IPS DF 4.7 (cell line): ENCODE data around the gene NR4A2.

ENCODE experiments used
- DNase-seq: peaks from one replicate; pipeline ENCODE4 v3.0.0-alpha.2; 2013; ENCODE audit warnings: low spot score; ENCODE audit errors: extremely low read depth

Gene NR4A2

GRCh38 chr2:156332534-156333273 is at the start of gene NR4A2:
Gene NR4A2, minus strand, starts transcription at chr2:156332721. Its CDS starts 2,535 bp downstream, at chr2:156330186.
- no peak for DNase-seq

DNA sequence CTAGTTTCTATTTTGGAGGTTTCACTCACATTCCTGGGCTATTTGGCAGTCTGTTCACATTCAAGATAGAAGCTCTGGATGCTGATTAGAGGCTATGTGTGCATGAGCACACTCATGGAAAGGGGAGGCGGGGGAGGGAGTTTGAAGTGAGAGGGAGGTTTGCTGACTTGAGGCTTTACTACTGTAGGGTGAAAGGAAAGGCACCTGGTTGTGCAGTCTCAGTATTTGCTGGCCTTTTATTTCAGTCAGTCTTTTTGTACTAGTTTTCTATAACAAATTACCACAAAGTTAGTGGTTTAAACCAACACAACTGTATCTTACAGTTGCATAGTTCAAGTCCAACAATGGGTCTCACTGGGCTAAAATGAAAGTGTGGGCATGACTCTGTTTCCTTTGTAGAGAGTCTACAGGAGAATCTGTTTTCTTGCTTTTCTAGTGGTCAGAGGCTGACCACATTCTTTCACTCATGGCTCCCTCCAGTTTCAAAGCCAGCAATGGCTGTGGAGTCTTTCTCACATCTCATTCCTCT is 47.7 kb upstream of the NR4A2 start:
- DNase-seq = no peak

GRCh38 chr2:156379714-156380113 is 47.2 kb upstream of the NR4A2 start:
- DNase-seq = no peak

DNA sequence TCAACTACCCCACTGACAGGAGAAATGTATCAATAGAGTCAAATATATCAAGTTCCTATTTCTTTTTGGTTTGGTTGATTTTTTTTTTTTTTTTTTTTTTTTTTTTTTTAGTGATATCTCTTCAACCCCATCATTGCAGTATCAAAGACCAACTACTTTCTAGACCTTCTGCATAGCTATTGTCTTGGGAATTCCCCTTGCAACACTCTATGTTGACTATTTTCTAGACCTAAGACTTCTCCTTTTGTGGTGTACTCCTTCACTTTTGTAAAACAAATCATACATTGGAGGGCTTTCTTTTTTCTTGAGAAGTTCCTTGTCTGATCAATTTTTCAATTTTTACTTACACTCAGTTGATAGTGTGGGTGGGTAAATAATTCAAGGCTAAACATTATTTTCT is 46.5 kb upstream of the NR4A2 start:
- no peak for DNase-seq

DNA sequence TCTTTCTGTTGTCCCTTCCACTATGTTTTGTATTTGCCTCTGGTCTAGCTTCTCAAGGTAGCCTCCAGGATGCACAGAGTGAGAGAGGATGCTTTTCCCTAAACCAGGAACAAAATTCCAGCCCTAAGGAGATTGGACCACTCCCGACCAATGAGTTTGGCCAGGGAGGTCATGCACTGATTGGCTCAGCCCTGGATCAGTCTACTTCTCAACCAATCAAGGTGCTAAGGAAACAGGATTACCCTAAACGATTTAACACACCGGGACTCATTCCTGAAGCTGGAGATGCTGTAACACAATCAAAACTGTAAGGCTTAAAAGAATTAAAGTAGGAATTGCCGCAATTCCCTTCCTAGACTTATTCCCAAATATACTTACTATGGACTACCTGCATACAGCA is 34.2 kb upstream of the NR4A2 start:
- no peak for DNase-seq

DNA sequence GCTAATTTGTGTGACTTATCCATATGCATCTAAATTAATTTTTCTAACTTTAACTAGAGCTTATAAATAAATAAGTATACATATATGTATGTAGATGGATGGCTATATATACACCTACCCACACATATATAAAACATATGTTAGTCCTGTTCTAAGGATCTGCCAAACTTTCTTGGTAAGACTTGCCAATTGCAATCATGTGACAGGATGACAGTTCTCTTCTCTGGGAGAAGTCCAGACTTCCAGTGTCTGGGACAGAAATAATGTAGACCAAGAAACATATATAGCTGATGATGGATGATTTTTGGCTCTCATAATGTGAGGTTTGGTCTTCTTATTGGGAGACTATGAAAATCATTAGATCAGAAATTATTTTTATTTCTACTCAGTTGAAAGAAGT is 30.6 kb upstream of the NR4A2 start:
- no peak for DNase-seq

GRCh38 chr2:156356014-156356754 is 23.7 kb upstream of the NR4A2 start:
- no peak for DNase-seq

DNA sequence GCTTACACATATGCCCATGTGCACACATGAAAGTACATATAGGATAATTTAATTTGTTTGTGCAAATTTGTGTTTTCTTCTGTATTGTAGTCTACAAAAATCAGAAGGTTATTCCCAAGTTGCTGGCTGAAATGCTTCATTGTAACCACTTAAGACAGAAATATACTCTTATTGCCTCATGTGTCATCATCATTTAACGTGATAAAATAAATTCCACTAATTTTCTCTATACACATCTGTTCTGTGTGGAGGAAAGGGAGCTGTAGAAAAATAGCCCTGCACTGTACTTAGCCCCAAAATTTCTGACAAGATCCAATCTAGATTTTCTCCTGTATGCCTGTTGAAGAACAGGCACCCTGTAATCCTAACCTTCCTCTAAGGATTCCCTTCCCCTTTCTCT is 20.4 kb upstream of the NR4A2 start:
- DNase-seq = no peak

DNA sequence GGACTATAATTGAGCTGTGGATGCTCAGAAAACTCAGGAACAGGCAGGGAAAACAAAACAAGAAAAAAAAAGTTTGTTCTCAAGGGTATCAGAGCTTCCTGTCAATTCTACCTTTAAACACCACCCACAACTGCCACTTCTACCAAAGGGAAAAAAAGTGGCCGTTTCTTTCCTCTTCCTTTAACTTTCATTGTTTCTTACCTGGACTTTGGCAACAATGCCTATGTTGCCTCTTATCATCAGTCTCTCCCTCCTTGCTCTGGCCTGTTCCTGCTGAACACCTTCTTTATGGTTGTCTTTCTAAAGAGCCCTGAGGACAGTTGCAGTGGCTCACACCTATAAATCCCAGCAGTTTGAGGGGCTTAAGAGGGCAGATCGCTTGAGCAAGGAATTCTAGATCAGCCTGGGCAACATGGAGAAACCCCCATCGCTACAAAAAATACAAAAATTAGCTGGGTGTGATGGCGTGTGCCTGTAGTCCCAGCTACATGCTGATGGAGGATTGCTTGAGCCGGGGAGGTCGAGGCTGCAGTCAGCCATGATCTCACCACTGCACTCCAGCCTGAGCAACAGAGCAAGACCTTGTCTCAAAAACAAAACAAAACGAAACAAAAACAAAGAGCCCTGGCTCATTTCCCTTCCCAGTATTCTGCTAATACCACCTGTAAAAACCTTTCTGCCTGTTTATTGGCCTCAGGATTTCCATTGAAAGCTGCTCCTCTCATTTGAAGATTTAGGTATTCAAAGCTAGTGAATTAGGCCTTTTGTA is 18.0 kb upstream of the NR4A2 start:
- no peak for DNase-seq

DNA sequence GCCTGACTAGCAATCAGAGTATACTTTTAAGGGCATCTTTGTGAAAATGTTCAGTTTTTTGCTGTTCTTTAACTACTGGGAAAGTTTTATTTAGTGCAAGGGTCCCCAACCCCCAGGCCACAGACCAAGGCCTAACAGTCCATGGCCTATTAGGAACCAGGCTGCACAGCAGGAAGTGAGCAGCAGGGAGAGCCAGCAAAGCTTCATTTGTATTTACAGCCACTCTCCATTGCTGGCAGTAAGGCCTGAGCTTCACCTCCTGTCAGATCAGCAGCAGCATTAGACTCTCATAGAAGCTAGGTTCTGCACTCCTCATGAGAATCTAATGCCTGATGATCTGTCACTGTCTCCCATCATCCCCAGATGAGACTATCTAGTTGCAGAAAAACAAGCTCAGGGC is 17.1 kb upstream of the NR4A2 start:
- no peak for DNase-seq

DNA sequence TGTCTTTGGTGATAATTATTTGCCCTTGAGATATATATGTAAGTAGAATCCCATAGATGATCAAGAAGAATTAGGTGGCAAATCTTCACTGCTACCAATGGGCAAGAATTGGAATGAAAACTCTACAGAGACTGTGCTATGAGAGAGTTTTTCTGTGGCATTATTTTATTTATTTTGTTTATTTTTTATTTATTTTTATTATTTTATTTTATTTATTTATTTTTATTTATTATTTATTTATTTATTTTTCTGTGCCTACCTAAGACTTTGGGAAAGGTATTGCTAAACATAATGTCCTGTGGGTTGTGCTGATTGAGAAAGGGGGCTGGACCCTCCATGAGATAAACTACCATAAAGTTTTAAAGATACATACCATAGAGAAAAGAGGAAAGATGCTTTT is 16.6 kb upstream of the NR4A2 start:
- no peak for DNase-seq

DNA sequence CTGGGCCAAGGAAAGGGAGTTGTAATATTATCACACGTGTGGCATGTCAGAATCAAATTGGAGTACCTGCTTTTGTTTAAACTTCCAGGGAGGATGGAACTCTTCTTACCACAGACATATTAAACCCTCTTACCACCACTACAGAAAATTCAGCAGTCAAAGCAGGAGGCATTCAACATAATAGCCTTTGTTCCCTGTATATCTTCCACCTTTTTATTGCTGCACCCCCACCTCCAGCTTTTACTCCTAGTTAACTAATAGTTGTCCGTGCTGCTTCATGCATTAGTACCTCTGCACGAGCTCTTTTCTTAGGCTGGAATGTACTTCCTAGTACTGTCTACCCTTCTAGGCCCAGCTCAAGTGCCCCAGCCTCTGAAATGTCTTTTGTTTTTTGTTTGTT is 14.9 kb upstream of the NR4A2 start:
- no peak for DNase-seq

DNA sequence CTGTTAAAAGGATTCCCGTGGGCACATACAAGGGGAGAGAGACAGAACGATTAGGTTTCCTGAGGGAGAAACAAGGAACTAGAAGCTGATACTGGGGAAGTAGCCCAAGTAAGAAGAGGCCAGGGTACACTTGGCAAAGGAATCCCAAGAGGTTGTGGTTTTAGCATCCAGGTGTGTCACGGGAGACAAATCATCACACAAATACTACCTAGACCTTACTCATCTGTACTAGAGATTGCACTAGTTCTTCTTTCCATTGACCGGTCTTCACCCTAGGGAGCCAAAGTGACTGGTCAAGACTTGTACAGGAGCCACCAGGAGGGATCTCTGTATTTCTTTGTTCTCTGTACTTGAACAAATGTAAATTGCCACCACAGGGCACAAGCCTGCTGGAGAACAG is 14.2 kb upstream of the NR4A2 start:
- no peak for DNase-seq

GRCh38 chr2:156345582-156345981 is 13.1 kb upstream of the NR4A2 start:
- DNase-seq = no peak

GRCh38 chr2:156343940-156344301 is 11.4 kb upstream of the NR4A2 start:
- DNase-seq = no peak

DNA sequence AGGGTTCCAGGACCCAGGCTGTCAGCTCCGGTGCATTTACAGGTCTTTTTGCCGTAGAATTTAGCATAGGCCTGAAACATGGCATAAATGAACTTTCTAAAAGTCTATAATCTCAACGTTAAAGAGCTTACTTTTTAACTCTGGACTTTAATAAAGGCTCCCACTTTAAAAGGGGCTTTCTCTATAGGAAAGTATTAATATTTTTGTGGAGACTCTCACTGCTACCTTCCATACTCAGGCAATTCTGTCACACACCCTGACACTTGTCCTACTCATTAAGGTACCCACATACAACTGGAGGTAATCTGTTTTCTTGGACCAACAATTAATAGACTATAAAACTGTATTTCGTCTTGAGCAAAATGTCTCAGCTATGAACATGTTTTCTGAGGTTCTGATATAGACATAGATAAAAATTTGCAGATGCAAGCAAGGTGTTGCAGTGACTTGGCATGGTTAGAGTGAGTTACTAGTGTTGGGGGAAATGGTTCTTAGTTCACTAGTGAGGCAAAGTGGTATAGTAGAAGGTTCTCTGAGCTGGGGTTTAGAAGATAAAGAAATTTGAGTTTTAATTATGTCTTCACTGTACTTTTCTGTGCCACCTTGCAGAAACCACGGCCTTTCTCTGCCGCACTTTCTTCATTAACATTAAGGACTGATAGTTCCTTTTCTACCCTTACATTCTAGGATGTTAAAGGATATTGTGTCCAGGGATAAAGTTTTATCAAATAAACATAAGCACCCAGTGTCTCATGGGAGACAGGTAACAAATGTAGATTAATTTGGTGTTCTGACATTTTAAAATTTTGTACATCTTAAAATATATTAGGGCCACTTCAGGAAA is 10.8 kb upstream of the NR4A2 start:
- no peak for DNase-seq

GRCh38 chr2:156342254-156343095 is 10.0 kb upstream of the NR4A2 start:
- no peak for DNase-seq

DNA sequence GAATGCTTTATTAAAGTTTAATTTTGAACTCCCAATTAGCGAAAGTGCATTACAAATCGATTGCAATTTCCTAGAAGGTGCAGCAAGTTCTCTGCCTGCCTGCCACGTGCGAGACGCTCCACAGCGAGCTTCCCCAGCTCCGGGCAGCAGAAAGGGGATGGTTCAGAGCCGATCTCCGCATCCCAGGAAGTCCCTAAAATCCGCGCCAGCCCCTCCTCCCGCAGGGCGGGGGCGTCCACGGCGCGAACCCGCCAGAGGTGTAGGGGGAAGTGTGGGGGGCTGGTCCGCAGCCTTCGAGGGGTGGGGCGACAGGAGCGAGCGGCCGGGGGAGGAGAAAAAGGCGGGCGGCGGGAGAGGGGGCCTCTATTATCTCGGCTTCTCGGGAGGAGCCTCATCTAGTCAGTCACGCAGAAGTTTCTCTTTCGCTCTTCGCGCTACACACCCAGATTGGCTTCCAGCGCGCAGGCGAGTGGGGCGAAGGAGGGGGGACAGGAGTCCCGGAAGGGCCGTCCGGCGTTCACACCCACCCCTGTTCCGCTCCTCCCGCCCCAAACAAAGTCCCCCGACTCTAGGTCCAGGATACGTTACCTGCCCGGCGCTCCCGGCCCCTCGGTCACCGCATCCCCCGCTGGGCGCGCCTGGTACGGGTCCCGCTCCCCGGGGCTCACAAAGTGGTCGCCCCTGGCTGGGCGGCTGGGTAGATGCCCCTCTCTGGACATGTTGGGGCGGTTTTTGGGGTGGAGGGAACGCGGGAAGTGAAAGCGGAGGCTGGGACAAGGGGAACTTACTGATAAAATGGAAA is 9.1 kb upstream of the NR4A2 start:
- no peak for DNase-seq

GRCh38 chr2:156340804-156341451 is 8.4 kb upstream of the NR4A2 start:
- DNase-seq = no peak
